ENCODE data around the gene PRXL2B. TPM values are rescaled to one million over a fixed set of nuclear protein-coding genes. Genes with fewer than 3 reads are reported as not detected.
A peak's percentile ranks its signal among the peaks of the same experiment; 100 is the strongest.

The PRXL2B gene
- total RNA-seq, 1 experiment from 2014 or later: 31.0 TPM

DNA sequence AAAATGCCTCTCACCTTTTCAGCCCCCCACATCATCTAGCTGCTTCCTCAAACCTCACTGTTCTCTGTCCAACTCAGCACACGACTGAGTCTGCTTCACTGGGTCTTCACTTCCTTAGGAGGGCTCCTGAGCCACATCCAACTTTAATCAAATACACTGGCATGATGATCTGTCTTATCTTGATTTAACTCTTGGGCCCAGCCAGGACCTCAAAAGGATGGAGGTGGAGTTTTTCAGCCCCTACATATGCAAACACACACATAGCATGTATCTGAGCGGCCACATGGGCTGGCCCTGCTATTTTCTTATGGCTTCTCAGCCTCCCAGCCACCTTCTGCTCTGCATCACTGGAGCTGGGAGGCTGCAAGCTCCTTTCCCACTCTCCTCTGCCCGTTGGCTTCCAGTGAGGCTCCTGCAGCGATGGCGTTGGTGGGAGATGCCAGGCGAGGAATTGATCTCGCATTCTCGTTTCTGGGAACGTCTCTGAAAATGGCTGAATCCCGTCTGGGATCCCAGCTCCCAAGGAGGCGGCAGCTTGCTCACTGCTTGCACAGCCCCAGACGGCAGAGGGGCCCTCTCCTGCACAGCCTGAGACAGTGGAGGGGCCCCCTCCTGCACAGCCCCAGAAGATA, 1.8 kb upstream of the PRXL2B start:
- CTCF ChIA-PET: no interaction called here
- TF ChIP-seq, protein P1, sequence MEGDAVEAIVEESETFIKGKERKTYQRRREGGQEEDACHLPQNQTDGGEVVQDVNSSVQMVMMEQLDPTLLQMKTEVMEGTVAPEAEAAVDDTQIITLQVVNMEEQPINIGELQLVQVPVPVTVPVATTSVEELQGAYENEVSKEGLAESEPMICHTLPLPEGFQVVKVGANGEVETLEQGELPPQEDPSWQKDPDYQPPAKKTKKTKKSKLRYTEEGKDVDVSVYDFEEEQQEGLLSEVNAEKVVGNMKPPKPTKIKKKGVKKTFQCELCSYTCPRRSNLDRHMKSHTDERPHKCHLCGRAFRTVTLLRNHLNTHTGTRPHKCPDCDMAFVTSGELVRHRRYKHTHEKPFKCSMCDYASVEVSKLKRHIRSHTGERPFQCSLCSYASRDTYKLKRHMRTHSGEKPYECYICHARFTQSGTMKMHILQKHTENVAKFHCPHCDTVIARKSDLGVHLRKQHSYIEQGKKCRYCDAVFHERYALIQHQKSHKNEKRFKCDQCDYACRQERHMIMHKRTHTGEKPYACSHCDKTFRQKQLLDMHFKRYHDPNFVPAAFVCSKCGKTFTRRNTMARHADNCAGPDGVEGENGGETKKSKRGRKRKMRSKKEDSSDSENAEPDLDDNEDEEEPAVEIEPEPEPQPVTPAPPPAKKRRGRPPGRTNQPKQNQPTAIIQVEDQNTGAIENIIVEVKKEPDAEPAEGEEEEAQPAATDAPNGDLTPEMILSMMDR (IDR thresholded peaks at IDR 0.05; ENCODE audit: unreplicated experiment): no peak
- peaks cover 22% of the 10 kb centered on the region for H3K4me1 Mint-ChIP-seq (ENCODE audit: low read depth, unreplicated experiment)
- no TSS peak for BruUV-seq (replicated peaks)
- no peaks in the 10 kb centered on the region for H3K9me3 Mint-ChIP-seq (ENCODE audit: low read depth, unreplicated experiment)
- H3K27me3 Mint-ChIP-seq (ENCODE audit: unreplicated experiment): no peaks in the 10 kb centered on the region
- H3K4me3 Mint-ChIP-seq (ENCODE audit: low read depth, unreplicated experiment): peak overlapping the region; percentile 72
- no peak for DNase-seq
- intact Hi-C loops (cut with micrococcal nuclease; ENCODE audit: unreplicated experiment): no loop called here
- H3K27ac Mint-ChIP-seq (ENCODE audit: unreplicated experiment): no peak overlapping the region
- H3K36me3 Mint-ChIP-seq (ENCODE audit: insufficient read depth, unreplicated experiment): peaks cover 40% of the 10 kb centered on the region

DNA sequence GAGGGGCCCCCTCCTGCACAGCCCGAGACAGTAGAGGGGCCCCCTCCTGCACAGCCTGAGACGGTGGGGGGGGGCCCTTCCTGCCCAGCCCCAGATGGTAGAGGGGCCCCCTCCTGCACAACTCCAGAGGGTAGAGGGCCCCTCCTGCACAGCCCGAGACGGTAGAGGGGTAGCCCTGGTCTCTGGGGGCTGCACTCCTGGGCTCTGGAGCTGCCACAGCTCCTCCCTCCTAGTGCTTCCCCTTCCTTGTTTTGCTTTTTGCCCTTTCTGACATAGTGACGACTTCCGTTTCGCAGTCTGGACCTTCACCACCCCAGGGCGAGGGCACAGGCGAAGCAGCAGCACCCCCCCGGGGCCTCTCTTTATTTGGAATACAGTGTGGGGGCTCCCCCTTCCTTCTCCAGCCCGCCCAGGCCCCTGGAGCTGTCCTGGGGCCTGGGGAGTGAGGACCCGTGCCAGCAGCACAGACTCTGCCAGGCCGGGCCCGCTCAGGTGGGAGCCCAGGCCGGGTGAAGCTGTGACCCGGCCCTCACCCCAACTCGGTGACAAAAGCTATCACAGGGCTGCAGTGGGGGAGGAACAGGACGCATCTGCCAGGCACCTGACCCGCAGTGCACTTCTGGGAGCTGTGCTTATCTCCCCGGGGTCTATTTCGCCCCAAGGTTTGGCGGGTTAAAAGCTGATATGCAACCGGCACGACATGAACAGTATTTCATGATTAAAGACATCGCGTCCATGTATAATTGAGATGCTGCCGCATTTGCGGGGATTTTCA, 1.1 kb upstream of the PRXL2B start:
- Mint-ChIP-seq H3K36me3 (ENCODE audit: insufficient read depth, unreplicated experiment) (peaks cover 45% of the 10 kb centered on the region), H3K4me1 (ENCODE audit: low read depth, unreplicated experiment) (peaks cover 20% of the 10 kb centered on the region), H3K4me3 (ENCODE audit: low read depth, unreplicated experiment) (peak overlapping the region; percentile 72), H3K27me3 (ENCODE audit: unreplicated experiment) (no peaks in the 10 kb centered on the region), H3K27ac (ENCODE audit: unreplicated experiment) (peak overlapping the region; percentile 24), H3K9me3 (ENCODE audit: low read depth, unreplicated experiment) (no peaks in the 10 kb centered on the region)
- intact Hi-C loops (cut with micrococcal nuclease; ENCODE audit: unreplicated experiment): loop anchor here (2.0 kb wide), 1 partner anchor 41 kb away; no protein-coding TSS in a partner anchor
- DNase-seq: peak; percentile 56
- TSS peak; percentile 31 for BruUV-seq (replicated peaks)
- CTCF ChIA-PET: no interaction called here
- TF ChIP-seq, protein P1 (IDR thresholded peaks at IDR 0.05; ENCODE audit: unreplicated experiment): no peak

DNA sequence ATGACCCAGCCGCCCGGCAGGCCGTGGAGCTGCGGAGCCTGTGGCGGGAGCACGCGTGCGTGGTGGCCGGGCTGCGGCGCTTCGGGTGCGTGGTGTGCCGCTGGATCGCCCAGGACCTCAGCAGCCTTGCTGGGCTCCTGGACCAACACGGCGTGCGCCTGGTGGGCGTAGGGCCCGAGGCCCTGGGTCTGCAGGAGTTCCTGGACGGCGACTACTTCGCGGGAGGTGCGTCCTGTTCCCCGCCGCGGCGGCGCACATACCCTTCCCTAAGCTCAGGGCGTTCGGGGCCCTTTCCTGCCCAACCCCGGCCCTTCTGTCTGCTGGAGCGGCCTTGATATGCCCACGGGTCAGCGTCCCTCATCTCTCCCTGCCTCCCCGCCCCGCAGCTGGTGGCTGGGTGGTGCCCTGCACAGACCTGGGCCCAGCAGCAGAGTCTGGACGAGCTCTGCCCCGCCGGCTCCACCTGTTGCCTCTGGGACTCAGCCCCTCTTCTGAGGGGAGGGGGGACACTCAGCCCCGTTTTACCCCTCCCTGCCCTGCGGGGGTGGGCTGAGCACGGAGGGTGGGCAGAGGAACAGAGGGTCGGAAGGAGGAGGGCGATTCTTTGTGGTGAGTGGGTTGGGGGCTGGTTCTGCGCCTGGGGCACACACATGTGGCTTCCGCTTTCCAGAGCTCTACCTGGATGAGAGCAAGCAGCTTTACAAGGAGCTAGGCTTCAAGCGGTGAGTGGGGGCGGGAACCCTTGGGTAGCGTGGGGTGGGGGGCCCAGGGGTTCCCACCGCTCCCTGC, 688 bp downstream of the PRXL2B start:
- BruUV-seq (replicated peaks): no TSS peak
- DNase-seq: no peak
- H3K36me3 Mint-ChIP-seq (ENCODE audit: insufficient read depth, unreplicated experiment): peaks cover 45% of the 10 kb centered on the region

More for the DNA sequence above, 688 bp downstream of the PRXL2B start:
- TF ChIP-seq, protein P1 (IDR thresholded peaks at IDR 0.05; ENCODE audit: unreplicated experiment): no peak
- Mint-ChIP-seq H3K4me3 (ENCODE audit: low read depth, unreplicated experiment) (peak overlapping the region; percentile 72), H3K27me3 (ENCODE audit: unreplicated experiment) (no peaks in the 10 kb centered on the region), H3K27ac (ENCODE audit: unreplicated experiment) (peak overlapping the region; percentile 73), H3K9me3 (ENCODE audit: low read depth, unreplicated experiment) (no peaks in the 10 kb centered on the region), H3K4me1 (ENCODE audit: low read depth, unreplicated experiment) (peaks cover 20% of the 10 kb centered on the region)
- intact Hi-C loops (cut with micrococcal nuclease; ENCODE audit: unreplicated experiment): loop anchor here (2.0 kb wide), 1 partner anchor 40 kb away; no protein-coding TSS in a partner anchor
- CTCF ChIA-PET: interaction anchor here (0.7 kb wide), 2 partner anchors 25 to 172 kb away, joined by 3 read pairs; no protein-coding TSS in a partner anchor
